Astrocyte (in vitro differentiated cells and primary cell): Measurements from ENCODE around the gene SPARC. TPM values are rescaled to one million over a fixed set of nuclear protein-coding genes. Genes with fewer than 3 reads are reported as not detected.

Source experiments
- DNase-seq: peaks from one replicate; pipeline ENCODE4 v3.0.0-alpha.2; 2010; ENCODE audit warnings: low read depth
- FAIRE-seq: peaks from 2 replicates; lab custom pipeline; 2011; peaks lifted over from hg19 to GRCh38; lab: Jason Lieb, UNC
- H2AFZ ChIP-seq: 2 replicates; pipeline ENCODE4 v1.6.0; 2012; ENCODE audit warnings: low read depth, low read length, inconsistent platforms
- H3K27ac ChIP-seq: 2 replicates; pipeline ENCODE4 v1.5.1; 2011; ENCODE audit warnings: low read depth, low read length, inconsistent platforms
- H3K27me3 ChIP-seq: 2 replicates; pipeline ENCODE4 v1.6.0; 2011; ENCODE audit warnings: low read length, inconsistent platforms; ENCODE audit not compliant: insufficient read depth
- H3K36me3 ChIP-seq: 2 replicates; pipeline ENCODE4 v1.5.1; 2011; ENCODE audit warnings: low read length, inconsistent platforms; ENCODE audit not compliant: insufficient read depth
- H3K4me1 ChIP-seq: 2 replicates; pipeline ENCODE4 v1.5.1; 2011; ENCODE audit warnings: low read length, inconsistent platforms; ENCODE audit not compliant: insufficient read depth
- H3K4me2 ChIP-seq: 2 replicates; pipeline ENCODE4 v1.6.0; 2012; ENCODE audit warnings: low read length, inconsistent platforms
- H3K4me3 ChIP-seq: 2 replicates; pipeline ENCODE4 v1.5.1; 2011; ENCODE audit warnings: low read depth, mild to moderate bottlenecking, low read length, inconsistent platforms; ENCODE audit not compliant: insufficient read depth
- H3K79me2 ChIP-seq: 2 replicates; pipeline ENCODE4 v1.6.0; 2012; ENCODE audit warnings: mild to moderate bottlenecking, low read length, inconsistent platforms; ENCODE audit not compliant: insufficient read depth
- H3K9ac ChIP-seq: 2 replicates; pipeline ENCODE4 v1.6.0; 2012; ENCODE audit warnings: mild to moderate bottlenecking, low read length, inconsistent platforms
- H3K9me3 ChIP-seq: 2 replicates; pipeline ENCODE4 v1.5.1; 2012; ENCODE audit warnings: low read depth, mild to moderate bottlenecking, low read length, inconsistent platforms; ENCODE audit not compliant: insufficient read depth
- H4K20me1 ChIP-seq: 2 replicates; pipeline ENCODE4 v1.6.0; 2012; ENCODE audit warnings: low read length, inconsistent platforms; ENCODE audit not compliant: insufficient read depth
- H3K27ac Mint-ChIP-seq: one replicate; pipeline ENCODE4 v1.8.0; 2021; ENCODE audit warnings: mild to moderate bottlenecking, mixed read lengths; ENCODE audit not compliant: unreplicated experiment
- H3K27me3 Mint-ChIP-seq: one replicate; pipeline ENCODE4 v1.8.0; 2021; ENCODE audit warnings: low read depth, mixed read lengths; ENCODE audit not compliant: unreplicated experiment
- H3K36me3 Mint-ChIP-seq: one replicate; pipeline ENCODE4 v1.8.0; 2021; ENCODE audit warnings: low read depth, mixed read lengths; ENCODE audit not compliant: unreplicated experiment
- H3K4me1 Mint-ChIP-seq: one replicate; pipeline ENCODE4 v1.8.0; 2021; ENCODE audit warnings: low read depth, mixed read lengths; ENCODE audit not compliant: unreplicated experiment
- H3K4me3 Mint-ChIP-seq: one replicate; pipeline ENCODE4 v1.8.0; 2021; ENCODE audit warnings: mild to moderate bottlenecking, moderate library complexity, mixed read lengths; ENCODE audit not compliant: unreplicated experiment
- H3K9me3 Mint-ChIP-seq: one replicate; pipeline ENCODE4 v1.8.0; 2021; ENCODE audit warnings: mild to moderate bottlenecking, mixed read lengths; ENCODE audit not compliant: unreplicated experiment
- CTCF ChIP-seq: IDR thresholded peaks from 2 replicates; pipeline ENCODE4 v1.5.1; 2011; ENCODE audit warnings: low read depth, mild to moderate bottlenecking, inconsistent platforms, low read length, moderate library complexity; ENCODE audit not compliant: insufficient read depth
- EZH2 ChIP-seq: IDR thresholded peaks from 2 replicates; pipeline ENCODE4 v1.6.1; 2012; ENCODE audit warnings: mild to moderate bottlenecking, low read length, inconsistent platforms; ENCODE audit not compliant: insufficient read depth
- total RNA-seq: library from RNA; stranded (reverse); gene quantifications from 2 replicates; pipeline ENCODE4 v1.2.1, GENCODE V29; 2021

The SPARC gene
- total RNA-seq, 1 donor from 2014 or later: 15,667 TPM

GRCh38 chr5:151709109-151709735, 22.5 kb upstream of the SPARC start:
- H3K4me3 ChIP-seq: no peak overlapping the region
- no peak overlapping the region for H3K9ac ChIP-seq
- H3K4me2 ChIP-seq: no peak overlapping the region
- Mint-ChIP-seq H3K36me3 (no peaks in the 10 kb centered on the region), H3K4me3 (no peak overlapping the region), H3K9me3 (peaks cover 6% of the 10 kb centered on the region), H3K27me3 (no peaks in the 10 kb centered on the region), H3K27ac (no peak overlapping the region), H3K4me1 (peaks cover 10% of the 10 kb centered on the region)
- no peaks in the 10 kb centered on the region for H3K4me1 ChIP-seq
- TF ChIP-seq CTCF: no peak
- TF ChIP-seq EZH2: no peak
- H3K9me3 ChIP-seq: no peaks in the 10 kb centered on the region
- H2AFZ ChIP-seq: no peak overlapping the region
- DNase-seq (no peak), FAIRE-seq (no peak)
- no peaks in the 10 kb centered on the region for H3K79me2 ChIP-seq
- no peaks in the 10 kb centered on the region for H3K27me3 ChIP-seq
- H3K36me3 ChIP-seq: no peaks in the 10 kb centered on the region
- H3K27ac ChIP-seq: no peak overlapping the region
- no peaks in the 10 kb centered on the region for H4K20me1 ChIP-seq

- H3K27me3 Mint-ChIP-seq: no peaks in the 10 kb centered on the region
Observed at GRCh38 chr5:151708126-151708525, 21.4 kb upstream of the SPARC start.

More at GRCh38 chr5:151708126-151708525, 21.4 kb upstream of the SPARC start:
- no peaks in the 10 kb centered on the region for H3K27me3 ChIP-seq
- no peak overlapping the region for H3K4me3 ChIP-seq
- no peaks in the 10 kb centered on the region for H3K79me2 ChIP-seq
- no peaks in the 10 kb centered on the region for H3K9me3 ChIP-seq
- H3K27ac ChIP-seq: no peak overlapping the region
- H3K36me3 ChIP-seq: no peaks in the 10 kb centered on the region
- H3K4me3 Mint-ChIP-seq: peak overlapping the region; percentile 50
- peaks cover 7% of the 10 kb centered on the region for H3K9me3 Mint-ChIP-seq
- peak overlapping the region; percentile 44 for H3K27ac Mint-ChIP-seq
- TF ChIP-seq EZH2 (no peak), CTCF (no peak)
- H3K36me3 Mint-ChIP-seq: no peaks in the 10 kb centered on the region
- no peak overlapping the region for H3K4me2 ChIP-seq
- H3K9ac ChIP-seq: no peak overlapping the region
- H4K20me1 ChIP-seq: no peaks in the 10 kb centered on the region
- H3K4me1 Mint-ChIP-seq: peaks cover 15% of the 10 kb centered on the region
- FAIRE-seq (no peak), DNase-seq (no peak)
- no peak overlapping the region for H2AFZ ChIP-seq
- no peaks in the 10 kb centered on the region for H3K4me1 ChIP-seq
